Effector CD4-positive, alpha-beta T cell (primary cell): ENCODE results near the gene AFG3L2.
A peak's percentile ranks its signal among the peaks of the same experiment; 100 is the strongest.
"Not testable (repeated sequence)": the region's sequence is repeated elsewhere in the genome, so short reads cannot be mapped to it uniquely, and the experiment has no call there.

Experiments
- DNase-seq: peaks from one replicate; pipeline ENCODE4 v3.0.0-alpha.2; 2020
- total RNA-seq: gene quantifications from one replicate; lab custom pipeline; 2026; lab: John Stamatoyannopoulos, UW

Gene AFG3L2
- 51.4 reads per million, percentile 69 among the genes with 10 or more reads in this experiment for total RNA-seq

DNA sequence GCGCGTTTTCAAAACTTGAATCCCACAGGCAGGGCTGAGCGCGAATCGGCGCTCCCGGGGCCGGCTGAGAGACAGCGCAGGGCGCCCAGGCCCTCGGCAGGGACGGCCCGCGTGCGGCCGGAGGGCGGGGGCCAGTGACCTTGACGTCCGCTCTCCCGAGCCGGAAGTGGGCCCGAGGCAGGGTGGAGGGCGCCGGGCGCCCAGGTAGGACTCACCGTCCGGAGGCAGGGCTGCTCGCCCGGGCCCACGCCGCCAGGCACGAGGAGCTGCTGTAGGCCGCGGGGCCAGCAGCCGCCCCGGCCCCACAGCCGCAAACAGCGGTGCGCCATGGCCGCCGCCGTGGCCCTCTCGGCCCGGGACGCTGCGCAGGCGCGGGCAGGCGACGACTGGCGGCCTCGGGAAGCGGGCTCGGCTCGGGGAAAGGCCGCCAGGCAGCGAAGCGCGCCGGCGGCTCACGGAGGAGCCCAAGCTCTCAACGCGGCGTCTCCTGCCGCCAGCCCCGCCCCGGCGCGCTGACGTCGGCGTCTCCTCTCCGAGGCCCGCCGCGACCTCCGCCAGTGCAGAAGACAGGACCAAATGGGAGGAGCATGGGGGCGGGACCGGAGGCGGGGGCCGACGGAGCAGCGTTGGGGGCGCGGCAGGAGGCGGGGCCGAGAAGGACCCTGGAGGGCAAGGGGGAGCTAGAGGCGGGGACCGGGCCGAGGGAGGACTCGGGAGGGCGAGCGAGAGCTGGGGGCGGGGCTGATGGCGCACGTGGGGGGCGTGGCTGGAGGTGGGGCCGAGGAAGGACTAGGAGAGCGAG lies at the start of gene AFG3L2:
TSS of gene AFG3L2 (minus strand) at position 474 of the 802 bp plus-strand sequence. CDS start at position 329, 145 bp downstream.
- DNase-seq = peak; percentile 99

DNA sequence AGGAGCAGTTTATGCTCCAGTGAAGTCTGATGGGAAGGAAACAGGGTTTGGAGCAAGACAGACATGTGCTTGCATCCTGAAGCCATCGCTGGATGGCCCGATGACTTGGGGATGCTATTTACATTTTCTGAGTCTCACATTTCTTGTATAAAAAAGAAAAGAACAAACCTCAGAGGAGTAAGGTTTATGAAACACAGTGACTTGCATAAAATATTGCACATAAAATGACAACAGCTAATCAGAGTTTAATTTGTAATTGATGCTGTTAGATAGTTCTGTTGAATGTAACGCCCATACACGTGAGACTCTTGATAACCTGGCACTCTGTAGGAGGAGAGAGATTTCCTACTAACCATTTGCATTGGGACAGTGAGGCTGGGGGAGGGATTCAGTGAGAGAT lies 47.2 kb upstream of the AFG3L2 start:
- DNase-seq = no peak

DNA sequence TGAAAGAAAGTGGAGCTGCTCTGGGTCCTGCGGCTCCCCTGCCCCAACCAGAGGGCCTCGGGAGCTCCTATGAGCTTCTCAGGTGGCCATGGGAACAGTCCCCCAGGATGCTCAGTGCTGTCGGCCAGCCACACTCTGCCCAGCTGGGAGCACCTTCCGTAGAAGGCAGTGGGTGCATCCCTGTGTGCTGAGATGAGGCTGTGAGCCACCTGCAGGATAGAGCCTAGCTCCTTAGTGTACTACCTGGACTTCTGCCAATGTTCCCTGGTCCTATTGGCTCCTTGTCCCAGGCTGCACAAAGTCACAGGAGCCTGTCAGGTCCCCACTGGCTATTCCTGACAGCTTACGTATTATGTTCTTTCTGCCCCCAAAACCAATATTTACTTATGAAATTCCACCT lies 46.8 kb upstream of the AFG3L2 start:
- no peak for DNase-seq

DNA sequence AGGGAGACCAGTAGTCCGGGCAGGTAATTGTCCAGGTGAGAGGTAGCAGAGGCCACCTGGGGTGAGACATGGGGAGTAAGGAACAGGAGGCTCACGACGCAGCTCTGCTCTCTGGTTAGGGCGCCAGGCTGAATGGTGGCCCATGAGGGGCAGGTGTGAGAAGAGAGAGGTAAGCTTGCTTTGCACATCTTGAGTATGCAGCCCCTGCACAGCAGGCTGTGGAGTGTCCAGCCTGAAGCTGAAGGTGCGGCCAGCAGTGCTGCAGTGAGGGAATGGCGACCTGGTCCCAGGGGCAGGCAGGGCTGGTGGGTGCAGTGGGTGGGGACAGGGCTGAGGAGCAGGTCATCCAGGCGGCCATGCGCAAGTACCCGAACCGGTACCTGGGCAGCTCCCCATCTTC lies 46.4 kb upstream of the AFG3L2 start:
- DNase-seq = no peak

DNA sequence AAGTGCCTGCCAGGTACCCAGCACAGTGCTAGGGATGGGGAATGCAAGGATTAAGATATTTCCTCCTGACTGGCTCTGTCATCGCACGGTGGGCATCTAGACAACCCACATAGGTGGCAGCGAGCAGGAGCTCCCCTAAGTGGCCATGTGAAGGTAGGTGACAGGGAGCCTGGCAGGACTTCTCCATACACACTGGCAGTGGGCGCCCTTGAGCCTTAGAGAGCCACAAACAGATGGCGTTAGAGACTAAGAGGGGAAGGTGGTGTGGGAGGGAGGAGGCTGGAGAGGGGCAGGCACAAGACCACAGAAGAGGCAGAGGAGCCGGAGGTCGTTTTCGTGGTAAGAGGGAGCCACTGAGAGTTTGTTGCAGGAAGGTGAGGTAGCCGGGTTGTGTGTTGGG lies 45.9 kb upstream of the AFG3L2 start:
- DNase-seq = no peak

DNA sequence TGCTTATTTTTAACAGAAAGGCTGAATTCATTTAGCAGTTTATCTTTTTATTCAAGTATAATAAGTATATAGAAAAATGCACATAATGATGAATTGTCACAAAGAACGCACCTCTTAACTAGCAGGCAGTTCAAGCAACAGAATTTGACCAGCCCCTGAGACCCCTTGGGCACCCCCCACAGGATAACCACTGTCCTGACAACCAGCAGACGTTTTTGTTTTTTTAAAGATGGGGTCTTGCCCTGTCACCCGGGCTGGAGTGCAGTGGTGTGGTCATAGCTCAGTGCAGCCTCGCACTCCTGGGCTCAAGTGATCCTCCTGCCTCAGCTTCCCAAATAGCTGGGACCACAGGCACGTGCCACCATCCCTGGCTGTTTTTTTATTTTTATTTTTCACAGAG lies 44.7 kb upstream of the AFG3L2 start:
- DNase-seq = no peak

DNA sequence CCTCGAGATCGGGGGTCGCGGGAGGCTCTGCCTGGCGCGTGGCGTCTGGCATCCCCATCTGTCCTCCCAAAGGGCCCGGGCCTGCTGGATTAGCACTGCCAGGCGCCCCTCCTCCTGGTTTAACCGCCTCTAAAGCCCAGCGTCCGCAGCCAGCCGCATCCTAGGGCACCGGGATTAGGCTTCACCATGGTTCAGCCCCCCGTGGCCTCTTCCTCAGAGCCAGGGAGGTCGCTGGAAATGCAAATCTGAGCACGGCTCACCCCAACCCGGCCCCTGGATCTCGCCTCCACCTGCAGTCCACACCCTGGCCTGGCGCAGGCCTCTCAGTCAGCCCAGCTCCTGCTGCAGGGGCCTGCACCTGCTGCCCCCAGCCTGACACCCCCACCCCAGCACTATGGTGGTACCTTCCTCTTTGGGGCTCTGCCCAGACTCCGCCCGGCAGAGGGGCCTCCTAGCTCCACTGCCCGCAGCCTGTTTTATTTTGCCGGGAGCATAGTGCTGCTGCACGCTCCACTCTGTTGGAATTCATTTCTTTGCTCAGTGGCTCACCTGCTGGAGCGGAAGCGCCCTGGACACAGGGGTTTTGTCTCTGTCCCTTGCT lies 43.9 kb upstream of the AFG3L2 start:
- no peak for DNase-seq

DNA sequence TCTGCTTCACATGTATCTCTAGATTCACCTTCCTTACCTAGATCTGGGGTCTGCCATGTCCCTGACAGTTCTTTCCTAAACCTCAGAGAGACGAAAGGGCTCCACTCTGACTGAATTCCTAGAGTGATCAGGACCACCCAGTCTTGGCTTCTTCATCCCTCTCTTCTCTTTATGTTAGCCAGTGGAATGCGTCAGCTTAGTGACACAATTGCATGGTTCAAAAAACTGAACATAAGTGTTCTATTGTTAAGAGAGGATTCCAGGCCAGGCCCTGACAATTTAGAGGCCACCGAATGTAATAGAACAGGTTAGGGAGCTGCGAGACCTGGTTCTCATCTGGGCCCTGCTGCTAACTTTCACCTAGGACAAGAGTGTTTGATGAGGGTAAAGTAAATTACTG lies 40.7 kb upstream of the AFG3L2 start:
- no peak for DNase-seq

DNA sequence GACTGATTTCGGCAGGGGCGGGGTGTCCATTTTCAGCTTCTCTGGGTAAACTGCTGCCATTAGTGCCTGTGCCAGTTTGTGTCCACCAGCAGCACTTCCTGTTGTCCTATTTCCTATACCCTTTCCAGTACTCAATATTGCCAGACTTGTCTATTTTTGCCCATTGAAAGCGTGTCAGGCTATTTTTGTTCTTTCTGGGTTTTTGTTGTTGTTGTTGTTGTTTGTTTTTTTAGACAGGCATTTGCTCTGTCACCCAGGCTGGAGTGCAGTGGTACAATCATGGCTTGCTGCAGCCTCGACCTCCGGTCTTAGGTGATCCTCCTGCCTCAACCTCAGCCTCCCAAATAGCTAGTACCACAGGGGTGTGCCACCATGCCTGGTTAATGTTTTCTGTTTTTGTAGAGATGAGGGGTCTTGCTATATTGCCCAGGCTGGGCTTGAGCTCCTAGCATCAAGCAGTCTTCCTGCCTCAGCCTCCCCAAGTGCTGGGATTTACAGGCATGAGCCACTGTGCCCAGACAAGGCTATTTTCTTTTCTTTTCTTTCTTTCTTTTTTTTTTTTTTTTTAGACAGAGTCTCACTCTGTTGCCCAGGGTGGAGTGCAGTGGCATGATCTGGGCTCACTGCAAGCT lies 39.2 kb upstream of the AFG3L2 start:
- DNase-seq = no peak

DNA sequence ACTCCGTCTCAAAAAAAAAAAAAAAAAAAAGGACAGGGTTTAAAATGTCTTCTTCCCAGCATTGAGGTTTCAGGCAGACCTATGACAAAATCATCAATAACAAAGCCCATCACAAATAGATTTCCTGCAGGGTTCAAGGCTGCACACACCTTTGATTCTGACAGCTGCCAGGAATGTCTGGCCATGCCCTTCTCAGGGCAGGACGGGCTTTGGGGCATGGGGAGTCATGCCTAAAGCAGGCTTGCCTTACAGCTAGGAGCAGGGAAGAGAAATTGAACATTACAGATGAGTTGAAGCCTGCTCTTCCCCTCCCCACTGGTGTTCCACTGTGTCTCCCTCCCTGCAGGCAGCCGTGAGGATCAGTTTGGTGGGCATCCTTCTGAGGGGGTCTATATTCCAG lies 34.4 kb upstream of the AFG3L2 start:
- DNase-seq = no peak

DNA sequence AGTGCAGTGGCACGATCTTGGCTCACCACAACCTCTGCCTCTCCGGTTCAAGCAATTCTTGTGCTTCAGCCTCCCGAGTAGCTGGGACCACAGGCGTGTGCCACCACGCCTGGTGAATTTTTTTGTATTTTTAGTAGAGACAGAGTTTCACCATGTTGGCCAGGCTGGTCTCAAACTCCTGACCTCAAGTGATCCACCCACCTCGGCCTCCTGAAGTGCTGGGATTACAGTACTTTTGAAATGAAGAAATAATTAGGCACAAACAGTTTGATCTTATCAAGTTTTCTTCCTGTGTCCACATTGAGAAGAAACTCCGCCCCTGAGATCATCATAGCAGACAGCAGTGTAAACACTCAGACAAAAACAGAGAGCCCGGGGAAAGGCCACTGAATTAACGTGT lies 33.7 kb upstream of the AFG3L2 start:
- not testable (repeated sequence) for DNase-seq

DNA sequence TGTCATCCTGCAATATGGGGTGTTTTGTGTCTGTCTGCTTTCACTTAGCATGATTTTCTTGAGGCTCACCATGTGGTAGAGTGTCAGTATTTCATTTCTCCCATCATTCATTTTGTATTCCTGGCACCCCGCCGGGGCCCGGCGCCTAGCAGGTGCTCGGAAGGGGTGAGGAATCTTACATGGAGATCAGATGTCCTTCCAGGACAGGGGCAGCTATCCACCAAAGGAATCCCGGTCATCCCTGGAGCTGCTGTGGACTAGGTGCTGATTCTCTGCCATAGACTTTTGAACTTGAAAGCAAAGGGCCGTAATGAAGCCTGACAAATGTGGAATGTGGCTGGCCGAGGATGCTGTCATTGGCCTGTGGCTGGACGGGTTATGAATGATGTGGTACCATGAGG lies 33.1 kb upstream of the AFG3L2 start:
- DNase-seq = no peak

DNA sequence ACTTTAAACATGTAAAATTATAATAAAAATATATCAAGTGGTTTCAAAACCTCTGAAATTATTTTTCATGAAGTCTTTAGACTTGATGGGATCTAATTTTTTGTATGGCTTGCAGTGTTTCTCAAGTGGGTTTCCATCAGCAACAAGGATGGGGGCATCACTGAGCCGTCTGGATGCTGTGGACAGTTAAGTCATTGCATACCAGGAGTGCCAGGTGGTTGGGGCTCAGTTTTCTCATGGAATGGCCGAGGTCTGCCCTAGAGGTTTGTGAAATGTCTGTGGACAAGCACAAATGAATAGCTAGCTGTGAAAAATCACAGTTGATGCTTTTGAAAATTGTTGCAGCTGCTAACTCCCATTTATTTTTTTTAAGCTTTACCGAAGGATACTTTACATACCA lies 32.4 kb upstream of the AFG3L2 start:
- DNase-seq = no peak

DNA sequence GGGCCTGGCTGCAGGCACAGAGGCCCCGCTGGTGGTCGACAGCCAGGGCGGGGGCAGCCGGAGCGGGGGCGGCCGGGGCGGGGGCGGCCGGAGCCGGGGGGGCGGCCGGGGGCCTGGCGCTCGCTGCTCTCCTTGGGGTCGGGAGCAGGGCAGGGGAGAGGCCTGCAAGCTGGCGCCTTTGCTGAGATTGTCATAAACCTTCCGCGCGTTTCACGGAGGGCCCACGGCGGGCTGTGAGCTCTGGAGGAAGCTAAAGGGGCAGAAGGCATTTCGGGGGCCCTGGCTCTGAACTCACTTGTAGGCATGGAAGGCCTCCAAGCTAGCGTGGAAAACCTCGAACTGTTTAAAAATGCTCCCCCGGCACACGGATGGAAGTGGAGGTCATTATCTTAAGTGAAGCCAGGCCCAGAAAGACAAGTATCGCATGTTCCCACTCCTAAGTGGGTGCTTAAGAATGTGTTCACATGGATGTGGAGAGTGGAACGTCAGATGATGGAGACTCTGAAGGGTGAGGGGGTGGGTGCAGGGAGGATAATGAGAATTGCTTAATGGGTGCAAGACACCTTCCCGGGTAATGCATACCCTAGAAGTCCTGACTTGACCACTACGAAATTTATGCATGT lies 31.3 kb upstream of the AFG3L2 start:
- DNase-seq = no peak

DNA sequence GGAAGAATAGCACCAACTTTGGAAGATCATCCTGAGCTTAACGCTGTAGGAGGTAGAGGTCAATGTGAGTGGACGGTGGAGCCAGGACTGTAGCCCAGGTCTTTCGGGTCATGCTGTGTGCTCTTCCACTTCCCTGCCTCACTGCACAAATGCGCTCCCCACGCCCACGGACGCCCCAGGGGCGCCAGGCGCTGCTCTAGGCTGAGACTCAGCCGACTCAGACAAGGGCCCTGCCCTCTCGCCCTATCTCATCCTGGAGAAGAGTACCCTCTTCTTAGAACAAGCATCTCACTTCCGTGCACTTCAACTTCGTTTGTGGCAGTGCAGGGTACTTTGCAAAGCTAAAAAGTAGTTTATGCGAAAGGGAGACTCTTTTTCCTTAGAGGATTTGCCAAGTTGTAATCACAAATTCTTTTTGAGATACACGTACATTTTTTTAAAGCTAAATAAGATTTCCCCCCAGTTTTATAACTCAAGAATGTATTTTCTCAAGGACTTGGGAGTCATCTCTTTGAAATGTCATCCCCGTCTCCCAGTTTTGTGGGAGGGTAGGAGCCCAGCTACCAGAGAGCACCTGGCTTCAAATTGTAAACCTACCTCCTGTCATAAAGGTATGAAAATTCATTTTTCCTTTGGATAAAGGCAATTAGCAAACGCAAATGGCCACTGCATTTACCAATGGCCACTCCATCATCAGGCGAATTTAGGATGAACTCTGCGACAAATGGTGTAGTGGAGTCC lies 29.5 kb upstream of the AFG3L2 start:
- DNase-seq = no peak

DNA sequence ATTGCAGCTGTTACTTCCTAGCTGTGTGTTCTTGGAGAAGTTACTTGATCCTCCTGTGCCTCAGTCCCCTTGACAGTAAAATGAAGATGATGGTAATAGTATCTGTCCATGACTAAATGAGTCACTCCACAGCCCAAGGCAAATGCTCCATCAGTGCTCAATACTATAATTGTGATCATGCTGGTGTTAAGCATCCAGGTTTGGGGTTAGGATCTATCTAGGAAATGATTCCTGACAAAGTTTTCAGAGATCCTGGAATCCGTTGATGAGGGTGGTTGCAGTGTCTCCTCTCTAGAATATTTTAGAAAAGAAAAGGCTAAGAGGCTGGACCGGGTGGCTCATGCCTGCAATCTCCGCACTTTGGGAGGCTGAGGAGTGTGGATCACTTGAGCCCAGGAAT lies 28.0 kb upstream of the AFG3L2 start:
- DNase-seq = no peak

DNA sequence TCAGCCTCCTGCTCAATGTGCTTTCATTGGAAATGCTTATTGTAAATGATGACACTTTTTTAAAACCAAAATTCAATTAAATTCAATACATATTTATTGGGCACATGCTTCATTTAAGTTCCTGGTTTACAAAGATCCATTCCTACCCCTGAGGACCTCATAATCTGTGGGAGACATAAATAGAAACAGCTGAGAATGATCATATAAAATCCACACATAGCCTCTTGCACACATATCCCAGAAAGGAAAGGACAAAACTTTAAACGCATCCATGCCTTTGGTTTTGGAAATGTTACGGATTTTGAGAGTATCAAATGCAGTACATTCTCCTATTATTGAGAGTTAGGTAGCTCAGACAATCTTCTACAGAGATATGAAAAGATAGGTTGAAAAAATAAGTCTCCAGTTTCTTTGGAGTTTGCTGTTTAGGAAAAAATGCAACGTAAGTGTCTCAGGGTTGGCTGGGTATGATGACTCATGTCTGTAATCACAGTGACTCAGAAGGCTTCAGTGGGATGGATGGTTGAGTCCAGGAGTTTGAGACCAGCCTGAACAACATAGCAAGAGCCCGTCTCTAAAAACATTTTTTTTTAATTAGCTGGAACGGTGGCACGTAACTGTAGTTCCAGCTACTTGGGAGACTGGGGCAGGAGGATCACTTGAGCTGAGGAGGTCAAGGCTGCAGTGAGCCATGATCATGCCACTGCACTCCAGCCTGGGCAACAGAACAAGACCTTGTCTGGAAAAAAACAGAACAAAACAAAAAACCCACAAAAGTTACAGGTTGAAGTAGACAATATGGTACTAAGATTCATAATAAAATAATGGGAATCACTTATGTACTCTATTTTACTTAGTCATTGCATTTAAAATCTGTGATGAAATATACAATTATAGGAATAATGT lies 26.8 kb upstream of the AFG3L2 start:
- DNase-seq = no peak

DNA sequence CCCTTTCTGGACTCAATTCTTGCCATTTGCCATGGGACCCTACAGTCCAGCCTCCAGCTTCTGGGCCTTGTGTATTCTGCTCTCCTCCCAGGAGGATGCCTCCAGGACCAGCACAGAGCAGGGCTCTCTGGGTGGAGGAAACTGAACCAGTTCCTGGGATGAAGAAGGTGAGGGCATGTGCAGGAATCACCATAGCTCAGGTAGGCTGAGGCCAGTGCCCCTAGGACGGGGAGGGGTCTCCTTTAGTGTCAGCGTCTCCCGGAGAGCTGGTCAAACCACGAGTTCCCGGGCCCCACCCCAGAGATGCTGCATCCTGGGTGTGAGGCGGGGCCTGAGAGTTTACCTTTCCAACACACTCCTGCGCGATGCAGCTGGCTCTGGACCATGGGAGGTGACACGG lies 24.9 kb upstream of the AFG3L2 start:
- no peak for DNase-seq

DNA sequence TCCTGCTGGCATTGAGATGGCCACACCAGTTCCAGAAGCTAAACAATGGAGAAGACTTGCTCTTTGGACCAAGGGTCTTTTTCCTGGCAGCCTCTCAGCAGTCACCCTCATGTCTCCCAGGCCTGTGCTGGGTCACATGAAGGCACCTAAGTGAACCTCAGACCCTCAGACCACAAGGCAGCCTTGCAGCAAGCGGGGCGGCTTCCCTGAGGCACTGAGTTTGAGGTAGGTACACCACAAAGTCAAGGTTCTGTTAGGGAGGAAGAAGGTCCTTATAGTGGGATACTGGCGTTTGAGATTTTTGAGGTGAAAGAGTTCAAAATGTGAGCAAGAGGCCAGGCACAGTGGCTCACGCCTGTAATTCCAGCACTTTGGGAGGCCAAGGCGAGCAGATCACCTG lies 22.2 kb upstream of the AFG3L2 start:
- no peak for DNase-seq

DNA sequence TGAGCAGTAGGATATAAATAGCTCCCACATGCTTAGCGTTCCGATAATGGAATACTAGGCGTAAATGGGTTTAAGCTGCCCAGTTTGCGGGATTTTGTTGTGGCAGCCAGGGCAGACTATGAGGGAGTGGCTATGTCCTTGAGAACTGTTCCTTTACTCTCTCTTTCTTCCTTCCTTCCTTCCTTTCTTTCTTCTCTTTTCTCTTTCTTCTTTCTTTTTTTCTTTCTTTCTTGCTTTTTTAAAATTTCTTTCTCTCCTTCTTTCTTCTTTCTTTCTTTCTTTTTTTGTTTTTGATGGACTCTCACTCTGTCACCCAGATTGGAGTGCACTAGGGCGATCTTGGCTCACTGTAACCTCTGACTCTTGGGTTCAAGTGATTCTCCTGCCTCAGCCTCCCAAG lies 21.6 kb upstream of the AFG3L2 start:
- DNase-seq = no peak

DNA sequence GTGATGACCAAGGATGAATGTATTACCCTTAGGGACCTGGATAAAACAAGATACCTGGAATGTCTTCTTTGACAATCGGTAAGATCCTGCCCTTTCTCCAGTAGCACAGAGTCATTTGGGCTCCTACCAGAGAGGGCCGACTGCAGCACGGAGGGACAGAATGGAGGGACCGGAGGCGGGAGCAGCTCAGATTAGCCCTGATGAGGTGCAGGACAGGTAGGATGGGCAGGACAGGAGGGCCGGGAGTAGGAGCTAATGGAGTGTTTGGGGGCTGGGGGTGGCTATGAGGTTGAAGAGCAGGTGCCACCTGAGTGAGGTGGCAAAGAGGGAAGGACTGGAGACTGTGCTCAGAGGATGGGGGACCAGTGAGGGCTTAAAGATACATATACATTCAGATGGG lies 20.8 kb upstream of the AFG3L2 start:
- no peak for DNase-seq

DNA sequence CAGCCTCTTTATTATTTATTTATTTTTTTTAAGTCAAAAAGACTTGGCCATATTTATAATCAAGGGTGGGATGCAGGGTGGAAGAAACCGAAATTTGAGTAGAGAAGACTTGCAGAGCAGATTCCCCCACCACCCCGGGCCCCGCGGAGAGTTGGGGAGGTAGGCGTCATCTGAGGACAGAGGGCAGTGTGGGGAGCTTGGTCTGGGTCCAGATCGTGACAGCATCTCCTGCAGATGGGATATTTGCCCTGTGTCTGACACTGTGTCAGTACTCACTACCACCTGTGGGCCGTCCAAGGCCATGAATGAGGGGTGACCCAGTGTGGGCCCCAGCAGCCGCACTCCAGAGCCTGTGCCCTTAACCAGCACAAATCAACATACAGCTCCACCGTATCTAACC lies 20.2 kb upstream of the AFG3L2 start:
- DNase-seq = no peak
